ENCODE data around the gene N4BP2L1. TPM values are rescaled to one million over a fixed set of nuclear protein-coding genes. Genes with fewer than 3 reads are reported as not detected.
"Not testable (repeated sequence)": the region's sequence is repeated elsewhere in the genome, so short reads cannot be mapped to it uniquely, and the experiment has no call there.

N4BP2L1 gene
- total and polyA plus RNA-seq, 2 experiments from 2014 or later, result 1.2 to 1.4 TPM

DNA sequence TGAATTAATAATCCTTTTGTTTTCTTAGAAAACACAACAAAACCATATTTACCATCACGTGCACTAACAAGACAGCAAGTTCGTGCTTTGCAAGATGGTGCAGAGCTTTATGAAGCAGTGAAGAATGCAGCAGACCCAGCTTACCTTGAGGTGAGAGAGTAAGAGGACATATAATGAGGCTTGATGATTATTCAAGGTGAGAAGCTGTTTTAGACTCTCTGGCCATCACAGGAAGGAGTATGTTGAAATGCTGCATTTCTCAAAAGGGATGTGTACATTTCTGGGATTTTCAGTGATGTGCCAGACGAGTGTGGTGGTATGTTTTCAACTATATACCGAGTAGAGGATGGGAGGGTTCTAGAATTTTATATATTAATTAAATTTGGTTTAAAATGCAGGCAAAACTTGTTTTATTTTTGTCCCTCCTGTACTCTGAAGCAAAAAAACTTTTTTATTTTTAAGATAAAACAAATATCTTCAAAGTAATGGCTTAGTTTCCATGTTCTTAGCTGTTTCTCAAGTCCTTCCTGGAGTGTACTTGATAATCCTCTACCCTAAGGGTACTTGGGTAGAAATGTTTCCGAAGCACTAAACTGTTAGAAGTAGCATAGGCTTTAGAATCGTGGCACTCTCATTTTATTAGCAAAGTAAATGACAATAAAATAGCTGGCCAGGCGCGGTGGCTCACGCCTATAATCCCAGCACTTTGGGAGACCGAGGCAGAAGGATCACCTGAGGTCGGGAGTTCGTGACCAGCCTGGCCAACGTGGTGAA, 51.1 kb downstream of the N4BP2L1 start:
- Histone ChIP-seq H3K9ac (no peak overlapping the region), H3K4me2 (ENCODE audit: unreplicated experiment) (no peak overlapping the region), H3K79me2 (ENCODE audit: insufficient read depth) (no peaks in the 10 kb centered on the region), H3K4me1 (ENCODE audit: insufficient read depth) (no peaks in the 10 kb centered on the region), H3K27me3 (replicated peaks; ENCODE audit: insufficient read depth) (no peaks in the 10 kb centered on the region), H3K36me3 (ENCODE audit: low read depth) (no peaks in the 10 kb centered on the region), H2AFZ (no peak overlapping the region), H3K27ac (no peak overlapping the region), H3F3A (ENCODE audit: insufficient read depth) (no peaks in the 10 kb centered on the region), H4K20me1 (ENCODE audit: insufficient read depth) (no peaks in the 10 kb centered on the region), H3K9me3 (ENCODE audit: low read depth) (no peaks in the 10 kb centered on the region), H3K4me3 (no peak overlapping the region), H3K9me2 (ENCODE audit: insufficient read depth) (no peaks in the 10 kb centered on the region)
- WGBS, 2 experiments (ENCODE audit: low coverage in 1 of 2, low lambda C conversion rate in 2 of 2, missing lambda C conversion rate in 2 of 2), result 96% methylated on average over 13 of the region's 13 CpGs
- DNase-seq, result no peak
- in situ Hi-C loops (cut with MboI), result no loop called here
- TF ChIP-seq EZH2 (IDR thresholded peaks at IDR 0.05; ENCODE audit: insufficient read depth, poor library complexity, severe bottlenecking) (no peak), EZH2phosphoT487 (IDR thresholded peaks at IDR 0.05; ENCODE audit: insufficient read depth, low read depth) (no peak)

DNA sequence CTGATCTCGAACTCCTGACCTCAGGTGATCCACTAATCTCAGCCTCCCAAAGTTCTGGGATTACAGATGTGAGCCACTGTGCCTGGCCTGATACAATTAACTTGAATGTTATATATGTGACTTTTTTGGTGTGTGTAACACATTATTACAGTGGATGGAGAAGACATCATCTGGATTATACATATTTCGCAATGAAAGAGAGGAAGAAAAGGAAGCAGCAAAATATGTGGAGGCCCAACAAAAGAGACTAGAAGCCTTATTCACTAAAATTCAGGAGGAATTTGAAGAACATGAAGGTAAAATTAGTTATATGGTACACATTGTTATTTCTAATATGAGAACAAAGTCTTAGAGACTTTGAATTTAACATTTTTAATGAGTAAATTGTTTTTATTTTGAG, 57.1 kb downstream of the N4BP2L1 start:
- Histone ChIP-seq H3K4me1 (ENCODE audit: insufficient read depth) (no peaks in the 10 kb centered on the region), H3K9me3 (ENCODE audit: low read depth) (no peaks in the 10 kb centered on the region), H3K4me2 (ENCODE audit: unreplicated experiment) (no peak overlapping the region), H3K36me3 (ENCODE audit: low read depth) (no peaks in the 10 kb centered on the region), H3F3A (ENCODE audit: insufficient read depth) (no peaks in the 10 kb centered on the region), H3K9ac (no peak overlapping the region), H3K4me3 (no peak overlapping the region), H2AFZ (no peak overlapping the region), H3K27ac (no peak overlapping the region), H3K27me3 (replicated peaks; ENCODE audit: insufficient read depth) (no peaks in the 10 kb centered on the region), H3K79me2 (ENCODE audit: insufficient read depth) (no peaks in the 10 kb centered on the region), H3K9me2 (ENCODE audit: insufficient read depth) (no peaks in the 10 kb centered on the region), H4K20me1 (ENCODE audit: insufficient read depth) (no peaks in the 10 kb centered on the region)
- TF ChIP-seq EZH2 (IDR thresholded peaks at IDR 0.05; ENCODE audit: insufficient read depth, poor library complexity, severe bottlenecking) (no peak), EZH2phosphoT487 (IDR thresholded peaks at IDR 0.05; ENCODE audit: insufficient read depth, low read depth) (no peak)
- DNase-seq, result no peak
- 100% methylated on average over 2 of the region's 2 CpGs for whole genome bisulfite sequencing, 2 experiments (ENCODE audit: low coverage in 1 of 2, low lambda C conversion rate in 2 of 2, missing lambda C conversion rate in 2 of 2)
- in situ Hi-C loops (cut with MboI), result no loop called here

DNA sequence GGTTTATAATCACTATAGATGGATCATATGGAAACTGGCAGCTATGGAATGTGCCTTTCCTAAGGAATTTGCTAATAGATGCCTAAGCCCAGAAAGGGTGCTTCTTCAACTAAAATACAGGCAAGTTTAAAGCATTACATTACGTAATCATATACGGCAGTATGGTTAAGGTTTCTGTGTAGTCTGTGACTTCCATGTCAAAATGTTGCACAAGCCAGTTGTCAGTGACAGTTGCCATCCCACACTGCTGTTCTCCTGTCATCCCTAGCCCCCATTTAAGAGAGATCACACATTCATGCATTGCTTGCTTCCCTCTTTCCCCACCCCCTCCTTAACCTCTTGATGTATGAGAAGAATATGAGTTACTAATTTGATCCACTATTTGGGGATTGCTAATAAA, 65.4 kb downstream of the N4BP2L1 start:
- no peaks in the 10 kb centered on the region for H3K9me3 ChIP-seq (ENCODE audit: low read depth)
- no peak overlapping the region for H3K4me2 ChIP-seq (ENCODE audit: unreplicated experiment)
- no peaks in the 10 kb centered on the region for H3K4me1 ChIP-seq (ENCODE audit: insufficient read depth)
- H3K9ac ChIP-seq, result no peak overlapping the region
- no peak for TF ChIP-seq EZH2phosphoT487 (IDR thresholded peaks at IDR 0.05; ENCODE audit: insufficient read depth, low read depth)
- no peak for TF ChIP-seq EZH2 (IDR thresholded peaks at IDR 0.05; ENCODE audit: insufficient read depth, poor library complexity, severe bottlenecking)
- H3K27me3 ChIP-seq (replicated peaks; ENCODE audit: insufficient read depth), result no peaks in the 10 kb centered on the region
- DNase-seq, result no peak
- H3K79me2 ChIP-seq (ENCODE audit: insufficient read depth), result no peaks in the 10 kb centered on the region
- H3K4me3 ChIP-seq, result no peak overlapping the region
- no peaks in the 10 kb centered on the region for H3K9me2 ChIP-seq (ENCODE audit: insufficient read depth)
- no peak overlapping the region for H3K27ac ChIP-seq
- no peaks in the 10 kb centered on the region for H3F3A ChIP-seq (ENCODE audit: insufficient read depth)
- H3K36me3 ChIP-seq (ENCODE audit: low read depth), result no peaks in the 10 kb centered on the region
- WGBS, 2 experiments (ENCODE audit: low coverage in 1 of 2, low lambda C conversion rate in 2 of 2, missing lambda C conversion rate in 2 of 2), result 93 to 98% methylated on average over 2 of the region's 2 CpGs
- H4K20me1 ChIP-seq (ENCODE audit: insufficient read depth), result no peaks in the 10 kb centered on the region
- no peak overlapping the region for H2AFZ ChIP-seq
- in situ Hi-C loops (cut with MboI), result no loop called here

DNA sequence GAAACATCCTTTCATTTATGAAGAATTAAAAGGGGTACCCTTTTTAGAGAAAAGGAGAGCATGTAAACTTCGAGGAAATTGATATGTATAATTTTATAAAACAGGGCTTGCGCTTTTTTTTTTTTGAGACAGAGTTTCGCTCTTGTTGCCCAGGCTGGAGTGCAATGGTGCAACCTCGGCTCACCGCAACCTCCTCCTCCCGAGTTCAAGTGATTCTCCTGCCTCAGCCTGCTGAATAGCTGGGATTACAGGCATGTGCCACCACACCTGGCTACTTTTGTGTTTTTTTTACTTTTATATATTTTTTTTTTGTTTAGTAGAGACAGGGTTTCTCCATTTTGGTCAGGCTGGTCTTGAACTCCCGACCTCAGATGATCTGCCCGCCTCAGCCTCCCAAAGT, 72.0 kb downstream of the N4BP2L1 start:
- H3F3A ChIP-seq (ENCODE audit: insufficient read depth); H3K9me2 ChIP-seq (ENCODE audit: insufficient read depth); H3K79me2 ChIP-seq (ENCODE audit: insufficient read depth); H3K36me3 ChIP-seq (ENCODE audit: low read depth); H3K4me1 ChIP-seq (ENCODE audit: insufficient read depth); H3K4me2 ChIP-seq (ENCODE audit: unreplicated experiment); H3K9me3 ChIP-seq (ENCODE audit: low read depth); H2AFZ ChIP-seq; H3K27me3 ChIP-seq (replicated peaks; ENCODE audit: insufficient read depth); H4K20me1 ChIP-seq (ENCODE audit: insufficient read depth); in situ Hi-C loops (cut with MboI); H3K4me3 ChIP-seq; H3K9ac ChIP-seq; H3K27ac ChIP-seq; DNase-seq: not testable (repeated sequence)
- 95 to 97% methylated on average over 8 of the region's 8 CpGs for WGBS, 2 experiments (ENCODE audit: low coverage in 1 of 2, low lambda C conversion rate in 2 of 2, missing lambda C conversion rate in 2 of 2)

DNA sequence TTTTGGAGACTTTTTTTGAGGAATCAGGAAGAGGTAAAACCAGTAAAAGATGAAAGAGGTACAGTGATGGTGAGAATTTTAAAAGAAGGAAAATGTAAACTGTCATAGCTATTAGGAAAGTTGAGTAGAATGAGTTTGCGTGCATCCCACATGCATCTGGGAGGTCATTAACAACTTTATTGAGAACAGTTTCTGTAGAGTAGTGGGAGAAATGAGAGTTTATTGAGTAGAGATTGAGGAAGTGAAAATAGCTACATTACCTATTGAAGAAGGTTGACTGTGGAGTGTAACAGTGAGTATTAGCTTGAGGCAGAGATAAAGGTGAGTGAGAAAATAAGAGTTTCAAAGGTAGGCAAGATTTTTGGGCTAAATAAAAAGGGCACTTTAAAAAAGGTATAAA, 73.9 kb downstream of the N4BP2L1 start:
- DNase-seq, result no peak
- no peak overlapping the region for H3K4me2 ChIP-seq (ENCODE audit: unreplicated experiment)
- H3F3A ChIP-seq (ENCODE audit: insufficient read depth), result no peaks in the 10 kb centered on the region
- TF ChIP-seq EZH2 (IDR thresholded peaks at IDR 0.05; ENCODE audit: insufficient read depth, poor library complexity, severe bottlenecking), result no peak
- TF ChIP-seq EZH2phosphoT487 (IDR thresholded peaks at IDR 0.05; ENCODE audit: insufficient read depth, low read depth), result no peak
- H3K36me3 ChIP-seq (ENCODE audit: low read depth), result no peaks in the 10 kb centered on the region
- no peak overlapping the region for H2AFZ ChIP-seq
- H3K79me2 ChIP-seq (ENCODE audit: insufficient read depth), result no peaks in the 10 kb centered on the region
- H3K4me1 ChIP-seq (ENCODE audit: insufficient read depth), result no peaks in the 10 kb centered on the region
- H3K9me3 ChIP-seq (ENCODE audit: low read depth), result no peaks in the 10 kb centered on the region
- in situ Hi-C loops (cut with MboI), result no loop called here
- no peak overlapping the region for H3K9ac ChIP-seq
- H3K27me3 ChIP-seq (replicated peaks; ENCODE audit: insufficient read depth), result no peaks in the 10 kb centered on the region
- H3K9me2 ChIP-seq (ENCODE audit: insufficient read depth), result no peaks in the 10 kb centered on the region
- 95 to 100% methylated on average over 1 of the region's 1 CpG for WGBS, 2 experiments (ENCODE audit: low coverage in 1 of 2, low lambda C conversion rate in 2 of 2, missing lambda C conversion rate in 2 of 2)
- no peak overlapping the region for H3K27ac ChIP-seq
- no peak overlapping the region for H3K4me3 ChIP-seq
- no peaks in the 10 kb centered on the region for H4K20me1 ChIP-seq (ENCODE audit: insufficient read depth)

DNA sequence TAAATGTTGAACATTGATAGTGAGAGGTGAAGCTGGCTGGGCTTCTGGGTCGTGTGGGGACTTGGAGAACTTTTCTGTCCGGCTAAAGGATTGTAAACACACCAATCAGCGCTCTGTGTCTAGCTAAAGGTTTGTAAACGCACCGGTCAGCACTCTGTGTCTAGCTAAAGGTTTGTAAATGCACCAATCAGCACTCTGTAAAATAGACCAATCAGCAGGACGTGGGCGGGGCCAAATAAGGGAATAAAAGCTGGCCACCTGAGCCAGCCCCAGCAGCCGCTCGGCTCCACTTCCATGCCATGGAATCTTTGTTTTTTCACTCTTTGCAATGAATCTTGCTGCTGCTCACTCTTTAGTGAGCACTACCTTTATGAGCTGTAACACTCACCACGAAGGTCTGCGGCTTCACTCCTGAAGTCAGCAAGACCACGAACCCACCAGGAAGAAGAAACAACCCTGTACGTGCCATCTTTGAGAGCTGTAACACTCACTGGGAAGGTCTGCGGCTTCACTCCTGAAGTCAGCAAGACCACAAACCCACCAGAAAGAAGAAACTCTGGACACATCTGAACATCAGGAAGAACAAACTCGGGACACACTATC, 77.0 kb downstream of the N4BP2L1 start:
- H3K9me3 ChIP-seq (ENCODE audit: low read depth); H4K20me1 ChIP-seq (ENCODE audit: insufficient read depth); H3K4me2 ChIP-seq (ENCODE audit: unreplicated experiment); in situ Hi-C loops (cut with MboI); H3K27ac ChIP-seq; H3K9me2 ChIP-seq (ENCODE audit: insufficient read depth); H3K27me3 ChIP-seq (replicated peaks; ENCODE audit: insufficient read depth); H3K9ac ChIP-seq; H3K79me2 ChIP-seq (ENCODE audit: insufficient read depth); DNase-seq; H3K4me1 ChIP-seq (ENCODE audit: insufficient read depth); H3F3A ChIP-seq (ENCODE audit: insufficient read depth); H3K36me3 ChIP-seq (ENCODE audit: low read depth); H2AFZ ChIP-seq; H3K4me3 ChIP-seq: not testable (repeated sequence)
- 92 to 98% methylated on average over 14 to 15 of the region's 15 CpGs for WGBS, 2 experiments (ENCODE audit: low coverage in 1 of 2, low lambda C conversion rate in 2 of 2, missing lambda C conversion rate in 2 of 2)

Data from GM23248 (cell line).